GM23338 (cell line): ENCODE results near the gene EPHB1. TPM values are rescaled to one million over a fixed set of nuclear protein-coding genes. Genes with fewer than 3 reads are reported as not detected.

ENCODE experiments used
- ATAC-seq: fragments of 200-7000 bp; cut with Tn5 transposase; 3 replicates; pipeline ENCODE4 v1.9.1; 2020
- DNase-seq: peaks from one replicate; pipeline ENCODE4 v3.0.0-alpha.2; 2015; ENCODE audit warnings: low spot score
- H2AFZ ChIP-seq: fragments of 200-600 bp; sonication (generic); 2 replicates; pipeline ENCODE4 v1.8.0; 2016; ENCODE audit warnings: antibody characterized with exemption, mild to moderate bottlenecking, moderate library complexity
- H3F3A ChIP-seq: fragments of 200-600 bp; sonication (generic); replicated peaks from 2 replicates; pipeline ENCODE4 v1.8.0; 2017; ENCODE audit warnings: antibody characterized with exemption, mixed run types, low read depth
- H3K27ac ChIP-seq: fragments of 200-600 bp; sonication (generic); 2 replicates; pipeline ENCODE4 v1.6.1; 2016; ENCODE audit warnings: low read depth
- H3K27me3 ChIP-seq: fragments of 200-600 bp; sonication (generic); 2 replicates; pipeline ENCODE4 v1.8.0; 2016; ENCODE audit warnings: mild to moderate bottlenecking, mixed run types, moderate library complexity; ENCODE audit not compliant: insufficient read depth
- H3K36me3 ChIP-seq: fragments of 200-600 bp; sonication (generic); 2 replicates; pipeline ENCODE4 v1.8.0; 2016; ENCODE audit warnings: mild to moderate bottlenecking; ENCODE audit not compliant: insufficient read depth
- H3K4me1 ChIP-seq: fragments of 200-600 bp; sonication (generic); 2 replicates; pipeline ENCODE4 v1.8.0; 2016; ENCODE audit warnings: mild to moderate bottlenecking, moderate library complexity; ENCODE audit not compliant: insufficient read depth
- H3K4me2 ChIP-seq: fragments of 200-600 bp; sonication (generic); 2 replicates; pipeline ENCODE4 v1.7.1; 2017; ENCODE audit warnings: mixed run types
- H3K4me3 ChIP-seq: fragments of 200-600 bp; sonication (generic); 2 replicates; pipeline ENCODE4 v1.6.1; 2016; ENCODE audit warnings: mixed run types
- H3K79me2 ChIP-seq: fragments of 200-600 bp; sonication (generic); replicated peaks from 2 replicates; pipeline ENCODE4 v1.8.0; 2017; ENCODE audit warnings: mild to moderate bottlenecking; ENCODE audit not compliant: insufficient read depth
- H3K9me2 ChIP-seq: fragments of 200-600 bp; sonication (generic); 2 replicates; pipeline ENCODE4 v1.8.0; 2017; ENCODE audit not compliant: insufficient read depth
- H4K20me1 ChIP-seq: fragments of 200-600 bp; sonication (generic); replicated peaks from 2 replicates; pipeline ENCODE4 v1.8.0; 2017; ENCODE audit warnings: mild to moderate bottlenecking; ENCODE audit not compliant: insufficient read depth
- H3K27ac Mint-ChIP-seq: 2 replicates; pipeline ENCODE4 v1.8.0; 2020; ENCODE audit warnings: inconsistent platforms, mild to moderate bottlenecking, moderate library complexity, mixed read lengths
- H3K27me3 Mint-ChIP-seq: 3 replicates; pipeline ENCODE4 v1.8.0; 2022; ENCODE audit warnings: low read depth, mild to moderate bottlenecking, moderate library complexity, mixed read lengths, inconsistent platforms; ENCODE audit not compliant: insufficient read depth, poor library complexity
- H3K36me3 Mint-ChIP-seq: 3 replicates; pipeline ENCODE4 v1.8.0; 2021; ENCODE audit warnings: low read depth, mild to moderate bottlenecking, inconsistent platforms, moderate library complexity, mixed read lengths
- H3K4me1 Mint-ChIP-seq: 3 replicates; pipeline ENCODE4 v1.8.0; 2020; ENCODE audit warnings: mild to moderate bottlenecking, inconsistent platforms, mixed read lengths
- H3K4me3 Mint-ChIP-seq: 3 replicates; pipeline ENCODE4 v1.8.0; 2021; ENCODE audit warnings: moderate library complexity, mild to moderate bottlenecking, inconsistent platforms, mixed read lengths
- H3K9me3 Mint-ChIP-seq: 3 replicates; pipeline ENCODE4 v1.8.0; 2020; ENCODE audit warnings: moderate library complexity, mild to moderate bottlenecking, inconsistent platforms, mixed read lengths
- CREB1 ChIP-seq: fragments of 250-450 bp; sonication (Bioruptor Pico); IDR thresholded peaks from 2 replicates; pipeline ENCODE4 v1.5.0; 2020; ENCODE audit warnings: low read depth, mild to moderate bottlenecking, moderate library complexity
- ETS1 ChIP-seq: IDR thresholded peaks from 2 replicates; pipeline ENCODE4 v1.6.1; 2016; ENCODE audit warnings: antibody characterized with exemption
- EZH2 ChIP-seq: fragments of 200-600 bp; sonication (generic); IDR thresholded peaks from one replicate; pipeline ENCODE4 v1.8.0; 2017; ENCODE audit warnings: antibody characterized with exemption, mild to moderate bottlenecking, low read depth; ENCODE audit not compliant: unreplicated experiment
- EZH2phosphoT487 ChIP-seq: fragments of 200-600 bp; sonication (generic); IDR thresholded peaks from one replicate; pipeline ENCODE4 v1.8.1; 2018; ENCODE audit warnings: antibody characterized with exemption; ENCODE audit not compliant: unreplicated experiment
- JUNB ChIP-seq: IDR thresholded peaks from one replicate; pipeline ENCODE4 v1.6.1; 2016; ENCODE audit warnings: antibody characterized with exemption; ENCODE audit not compliant: unreplicated experiment
- NANOG ChIP-seq: IDR thresholded peaks from 2 replicates; pipeline ENCODE4 v1.6.1; 2016; ENCODE audit warnings: antibody characterized with exemption, borderline replicate concordance
- POLR2AphosphoS5 ChIP-seq: IDR thresholded peaks from 2 replicates; pipeline ENCODE4 v1.6.1; 2016; ENCODE audit warnings: antibody characterized with exemption, low read depth
- STAT1 ChIP-seq: IDR thresholded peaks from one replicate; pipeline ENCODE4 v1.6.1; 2016; ENCODE audit warnings: antibody characterized with exemption; ENCODE audit not compliant: unreplicated experiment
- ZNF114 ChIP-seq: fragments of 250-450 bp; sonication (Bioruptor Pico); IDR thresholded peaks from 2 replicates; pipeline ENCODE4 v1.5.0; 2020; ENCODE audit warnings: mild to moderate bottlenecking, moderate library complexity
- ZNF331 ChIP-seq: fragments of 250-450 bp; sonication (Bioruptor Pico); IDR thresholded peaks from 2 replicates; pipeline ENCODE4 v1.5.0; 2020; ENCODE audit warnings: low read depth, mild to moderate bottlenecking, moderate library complexity
- ZNF462 ChIP-seq: fragments of 250-450 bp; sonication (Bioruptor Pico); IDR thresholded peaks from 2 replicates; pipeline ENCODE4 v1.5.0; 2020; ENCODE audit warnings: mild to moderate bottlenecking, moderate library complexity
- polyA plus RNA-seq: library from polyadenylated mRNA; unstranded; fragments of >200 nt; fragmentation: Nextera tagmentation; extraction: Ambion mirVana; gene quantifications from 2 replicates; pipeline ENCODE4 v1.2.1, GENCODE V29; 2016
- total RNA-seq: library from RNA; depleted of rRNA; stranded (reverse); fragments of >200 nt; shearing (Covaris generic); gene quantifications from 2 replicates; pipeline ENCODE4 v1.2.3, GENCODE V29; 2014
- TF ChIP-seq, protein P1 (sequence below), 2 experiments: fragments of 200-600 bp in 1 of 2; sonication (generic) in 1 of 2; conservative IDR thresholded peaks; 2 replicates each; pipeline versions ENCODE4 v1.5.1 to v1.6.1; 2016 to 2017; ENCODE audit warnings: antibody characterized with exemption in 2 of 2, low read depth in 2 of 2, mild to moderate bottlenecking in 2 of 2, moderate library complexity in 1 of 2
- TF ChIP-seq, protein P2 (sequence below): IDR thresholded peaks from one replicate; pipeline ENCODE4 v1.6.1; 2018; ENCODE audit warnings: antibody characterized with exemption; ENCODE audit not compliant: unreplicated experiment

The EPHB1 gene
- total and polyA plus RNA-seq, 2 experiments from 2014 or later = 2.7 to 5.2 TPM

- Mint-ChIP-seq H3K27me3 (peaks cover 10% of the 10 kb centered on the region), H3K36me3 (peaks cover 44% of the 10 kb centered on the region), H3K4me3 (no peak overlapping the region), H3K27ac (peak overlapping the region; percentile 91), H3K4me1 (peaks cover 41% of the 10 kb centered on the region), H3K9me3 (peaks cover 44% of the 10 kb centered on the region)
- Histone ChIP-seq H3K27ac (peak overlapping the region; percentile 93), H3K4me2 (peak overlapping the region; percentile 16), H3F3A (peaks cover 10% of the 10 kb centered on the region; the same call in 1 of the 2 replicates), H2AFZ (no peak overlapping the region), H3K27me3 (no peaks in the 10 kb centered on the region), H3K4me1 (peaks cover 28% of the 10 kb centered on the region), H3K4me3 (no peak overlapping the region), H3K9me2 (peaks cover 23% of the 10 kb centered on the region), H3K79me2 (no peaks in the 10 kb centered on the region), H4K20me1 (no peaks in the 10 kb centered on the region), H3K36me3 (peaks cover 10% of the 10 kb centered on the region; the same call in 1 of the 2 replicates)
- ATAC-seq = peak; percentile 10; the same call in 1 of the 3 replicates
- no peak for DNase-seq
- TF ChIP-seq ZNF331 (no peak), JUNB (no peak), ZNF462 (CRISPR knock-in tag) (no peak), ZNF114 (no peak), NANOG (no peak), POLR2AphosphoS5 (no peak), CREB1 (CRISPR knock-in tag) (no peak), EZH2phosphoT487 (no peak), STAT1 (no peak), EZH2 (no peak), ETS1 (no peak)
- TF ChIP-seq, protein P1, sequence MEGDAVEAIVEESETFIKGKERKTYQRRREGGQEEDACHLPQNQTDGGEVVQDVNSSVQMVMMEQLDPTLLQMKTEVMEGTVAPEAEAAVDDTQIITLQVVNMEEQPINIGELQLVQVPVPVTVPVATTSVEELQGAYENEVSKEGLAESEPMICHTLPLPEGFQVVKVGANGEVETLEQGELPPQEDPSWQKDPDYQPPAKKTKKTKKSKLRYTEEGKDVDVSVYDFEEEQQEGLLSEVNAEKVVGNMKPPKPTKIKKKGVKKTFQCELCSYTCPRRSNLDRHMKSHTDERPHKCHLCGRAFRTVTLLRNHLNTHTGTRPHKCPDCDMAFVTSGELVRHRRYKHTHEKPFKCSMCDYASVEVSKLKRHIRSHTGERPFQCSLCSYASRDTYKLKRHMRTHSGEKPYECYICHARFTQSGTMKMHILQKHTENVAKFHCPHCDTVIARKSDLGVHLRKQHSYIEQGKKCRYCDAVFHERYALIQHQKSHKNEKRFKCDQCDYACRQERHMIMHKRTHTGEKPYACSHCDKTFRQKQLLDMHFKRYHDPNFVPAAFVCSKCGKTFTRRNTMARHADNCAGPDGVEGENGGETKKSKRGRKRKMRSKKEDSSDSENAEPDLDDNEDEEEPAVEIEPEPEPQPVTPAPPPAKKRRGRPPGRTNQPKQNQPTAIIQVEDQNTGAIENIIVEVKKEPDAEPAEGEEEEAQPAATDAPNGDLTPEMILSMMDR (conservative IDR thresholded peaks at IDR 0.05; ENCODE audit: low read depth in 2 of 2) = no peak
- TF ChIP-seq, protein P2, sequence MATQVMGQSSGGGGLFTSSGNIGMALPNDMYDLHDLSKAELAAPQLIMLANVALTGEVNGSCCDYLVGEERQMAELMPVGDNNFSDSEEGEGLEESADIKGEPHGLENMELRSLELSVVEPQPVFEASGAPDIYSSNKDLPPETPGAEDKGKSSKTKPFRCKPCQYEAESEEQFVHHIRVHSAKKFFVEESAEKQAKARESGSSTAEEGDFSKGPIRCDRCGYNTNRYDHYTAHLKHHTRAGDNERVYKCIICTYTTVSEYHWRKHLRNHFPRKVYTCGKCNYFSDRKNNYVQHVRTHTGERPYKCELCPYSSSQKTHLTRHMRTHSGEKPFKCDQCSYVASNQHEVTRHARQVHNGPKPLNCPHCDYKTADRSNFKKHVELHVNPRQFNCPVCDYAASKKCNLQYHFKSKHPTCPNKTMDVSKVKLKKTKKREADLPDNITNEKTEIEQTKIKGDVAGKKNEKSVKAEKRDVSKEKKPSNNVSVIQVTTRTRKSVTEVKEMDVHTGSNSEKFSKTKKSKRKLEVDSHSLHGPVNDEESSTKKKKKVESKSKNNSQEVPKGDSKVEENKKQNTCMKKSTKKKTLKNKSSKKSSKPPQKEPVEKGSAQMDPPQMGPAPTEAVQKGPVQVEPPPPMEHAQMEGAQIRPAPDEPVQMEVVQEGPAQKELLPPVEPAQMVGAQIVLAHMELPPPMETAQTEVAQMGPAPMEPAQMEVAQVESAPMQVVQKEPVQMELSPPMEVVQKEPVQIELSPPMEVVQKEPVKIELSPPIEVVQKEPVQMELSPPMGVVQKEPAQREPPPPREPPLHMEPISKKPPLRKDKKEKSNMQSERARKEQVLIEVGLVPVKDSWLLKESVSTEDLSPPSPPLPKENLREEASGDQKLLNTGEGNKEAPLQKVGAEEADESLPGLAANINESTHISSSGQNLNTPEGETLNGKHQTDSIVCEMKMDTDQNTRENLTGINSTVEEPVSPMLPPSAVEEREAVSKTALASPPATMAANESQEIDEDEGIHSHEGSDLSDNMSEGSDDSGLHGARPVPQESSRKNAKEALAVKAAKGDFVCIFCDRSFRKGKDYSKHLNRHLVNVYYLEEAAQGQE = no peak
Observed at GRCh38 chr3:135232226-135232625, 437.2 kb downstream of the EPHB1 start.
